Osteocyte (in vitro differentiated cells): Measurements from ENCODE around the gene STXBP6. TPM values are rescaled to one million over a fixed set of nuclear protein-coding genes. Genes with fewer than 3 reads are reported as not detected.

Experiments
- DNase-seq: peaks from one replicate; pipeline ENCODE4 v3.0.0; 2021; ENCODE audit warnings: mixed read lengths; ENCODE audit not compliant: unreplicated experiment; ENCODE audit errors: extremely low spot score
- H3K27ac Mint-ChIP-seq: one replicate; pipeline ENCODE4 v1.8.0; 2021; ENCODE audit warnings: mild to moderate bottlenecking, mixed read lengths; ENCODE audit not compliant: unreplicated experiment
- H3K27me3 Mint-ChIP-seq: one replicate; pipeline ENCODE4 v1.8.0; 2021; ENCODE audit warnings: mixed read lengths; ENCODE audit not compliant: unreplicated experiment
- H3K36me3 Mint-ChIP-seq: one replicate; pipeline ENCODE4 v1.8.0; 2021; ENCODE audit warnings: mixed read lengths; ENCODE audit not compliant: unreplicated experiment
- H3K4me1 Mint-ChIP-seq: one replicate; pipeline ENCODE4 v1.8.0; 2021; ENCODE audit warnings: mixed read lengths; ENCODE audit not compliant: unreplicated experiment
- H3K4me3 Mint-ChIP-seq: one replicate; pipeline ENCODE4 v1.8.0; 2021; ENCODE audit warnings: mild to moderate bottlenecking, moderate library complexity, mixed read lengths; ENCODE audit not compliant: unreplicated experiment
- H3K9me3 Mint-ChIP-seq: one replicate; pipeline ENCODE4 v1.8.0; 2021; ENCODE audit warnings: mixed read lengths; ENCODE audit not compliant: unreplicated experiment
- CTCF ChIP-seq: fragments of 200-600 bp; sonication (generic); IDR thresholded peaks from 2 replicates; pipeline ENCODE4 v1.5.0; 2021; ENCODE audit warnings: antibody characterized with exemption, mild to moderate bottlenecking, moderate library complexity
- total RNA-seq: library from RNA; stranded (reverse); gene quantifications from 2 replicates; pipeline ENCODE4 v1.2.1, GENCODE V29; 2021

STXBP6 gene
- total RNA-seq, 1 donor from 2014 or later, result 6.4 TPM

- H3K9me3 Mint-ChIP-seq, result peaks cover 5% of the 10 kb centered on the region
- no peak for DNase-seq
- TF ChIP-seq CTCF, result no peak
Measured at GRCh38 chr14:24995016-24995415, 54.9 kb downstream of the STXBP6 start.

GRCh38 chr14:24993631-24994030, 56.3 kb downstream of the STXBP6 start:
- H3K4me1 Mint-ChIP-seq, result peaks cover 7% of the 10 kb centered on the region
- H3K9me3 Mint-ChIP-seq, result no peaks in the 10 kb centered on the region
- H3K36me3 Mint-ChIP-seq, result no peaks in the 10 kb centered on the region
- H3K27me3 Mint-ChIP-seq, result no peaks in the 10 kb centered on the region
- no peak overlapping the region for H3K4me3 Mint-ChIP-seq
- TF ChIP-seq CTCF, result no peak
- no peak for DNase-seq
- H3K27ac Mint-ChIP-seq, result no peak overlapping the region

More at GRCh38 chr14:24995016-24995415, 54.9 kb downstream of the STXBP6 start:
- Mint-ChIP-seq H3K4me3 (no peak overlapping the region), H3K4me1 (peaks cover 5% of the 10 kb centered on the region), H3K27ac (no peak overlapping the region), H3K36me3 (no peaks in the 10 kb centered on the region), H3K27me3 (no peaks in the 10 kb centered on the region)

GRCh38 chr14:24992624-24993360, 57.2 kb downstream of the STXBP6 start:
- no peak for DNase-seq
- H3K27me3 Mint-ChIP-seq, result no peaks in the 10 kb centered on the region
- no peaks in the 10 kb centered on the region for H3K9me3 Mint-ChIP-seq
- TF ChIP-seq CTCF, result no peak
- H3K36me3 Mint-ChIP-seq, result no peaks in the 10 kb centered on the region
- no peak overlapping the region for H3K27ac Mint-ChIP-seq
- peaks cover 3% of the 10 kb centered on the region for H3K4me1 Mint-ChIP-seq
- H3K4me3 Mint-ChIP-seq, result no peak overlapping the region

- no peak for TF ChIP-seq CTCF
- H3K27me3 Mint-ChIP-seq, result no peaks in the 10 kb centered on the region
- DNase-seq, result no peak
- no peak overlapping the region for H3K4me3 Mint-ChIP-seq
- H3K9me3 Mint-ChIP-seq, result no peaks in the 10 kb centered on the region
- H3K36me3 Mint-ChIP-seq, result no peaks in the 10 kb centered on the region
- H3K4me1 Mint-ChIP-seq, result peaks cover 3% of the 10 kb centered on the region
- no peak overlapping the region for H3K27ac Mint-ChIP-seq
Measured at GRCh38 chr14:24991821-24992220, 58.1 kb downstream of the STXBP6 start.

GRCh38 chr14:24991288-24991687, 58.7 kb downstream of the STXBP6 start:
- H3K27ac Mint-ChIP-seq, result no peak overlapping the region
- peaks cover 3% of the 10 kb centered on the region for H3K4me1 Mint-ChIP-seq
- H3K36me3 Mint-ChIP-seq, result no peaks in the 10 kb centered on the region
- no peak overlapping the region for H3K4me3 Mint-ChIP-seq
- no peaks in the 10 kb centered on the region for H3K9me3 Mint-ChIP-seq
- H3K27me3 Mint-ChIP-seq, result no peaks in the 10 kb centered on the region
- DNase-seq, result no peak
- TF ChIP-seq CTCF, result no peak
